ENCODE results near the gene PIGT. TPM values are rescaled to one million over a fixed set of nuclear protein-coding genes. Genes with fewer than 3 reads are reported as not detected.

The PIGT gene
- total RNA-seq, 1 experiment from 2014 or later: 71.4 TPM

GRCh38 chr20:45423700-45424099 lies 7.8 kb downstream of the PIGT start:
- no peak overlapping the region for H3K4me3 ChIP-seq (replicated peaks in 1 of 2; ENCODE audit: low read depth in 1 of 2, low read length in 2 of 2)
- DNase-seq (ENCODE audit: low read depth, low spot score): no peak
- BruUV-seq (replicated peaks): no TSS peak
- ChIA-PET RAD21 (ENCODE audit: low non-redundant PET in 1 of 2, low total read pairs in 2 of 2, uncharacterized antibody in 2 of 2, unreplicated experiment in 2 of 2) (no interaction called here), POLR2A (no interaction called here), CTCF (no interaction called here)
- no peak overlapping the region for H3K4me2 ChIP-seq (ENCODE audit: low read length)
- no peak overlapping the region for H3K27ac ChIP-seq (ENCODE audit: low read depth, low read length)
- no peak overlapping the region for H3K9ac ChIP-seq (ENCODE audit: low read length)
- H3K36me3 ChIP-seq (ENCODE audit: control insufficient read depth in 1 of 2, insufficient read depth in 2 of 2, low read length in 2 of 2): peaks cover 38 to 49% of the 10 kb centered on the region in 2 experiments; a peak in 3 of 4 replicates
- no peaks in the 10 kb centered on the region for H3K4me1 ChIP-seq (ENCODE audit: control insufficient read depth in 1 of 2, insufficient read depth in 2 of 2, low read length in 2 of 2)
- no peaks in the 10 kb centered on the region for H3K27me3 ChIP-seq (ENCODE audit: insufficient read depth, low read length)
- H3K9me2 ChIP-seq (ENCODE audit: insufficient read depth): no peaks in the 10 kb centered on the region
- H3K9me3 ChIP-seq (ENCODE audit: control insufficient read depth in 1 of 2, insufficient read depth in 1 of 2, low read depth in 1 of 2, low read length in 2 of 2): no peaks in the 10 kb centered on the region
- intact Hi-C loops (cut with micrococcal nuclease): no loop called here
- H2AFZ ChIP-seq (ENCODE audit: low read depth, low read length, poor library complexity, severe bottlenecking): no peak overlapping the region
- peaks cover 5% of the 10 kb centered on the region; the same call in 1 of the 2 replicates for H3K79me2 ChIP-seq (ENCODE audit: insufficient read depth, low read length)
- H4K20me1 ChIP-seq (ENCODE audit: insufficient read depth): no peaks in the 10 kb centered on the region
- ATAC-seq: no peak
- TF ChIP-seq, protein P1, sequence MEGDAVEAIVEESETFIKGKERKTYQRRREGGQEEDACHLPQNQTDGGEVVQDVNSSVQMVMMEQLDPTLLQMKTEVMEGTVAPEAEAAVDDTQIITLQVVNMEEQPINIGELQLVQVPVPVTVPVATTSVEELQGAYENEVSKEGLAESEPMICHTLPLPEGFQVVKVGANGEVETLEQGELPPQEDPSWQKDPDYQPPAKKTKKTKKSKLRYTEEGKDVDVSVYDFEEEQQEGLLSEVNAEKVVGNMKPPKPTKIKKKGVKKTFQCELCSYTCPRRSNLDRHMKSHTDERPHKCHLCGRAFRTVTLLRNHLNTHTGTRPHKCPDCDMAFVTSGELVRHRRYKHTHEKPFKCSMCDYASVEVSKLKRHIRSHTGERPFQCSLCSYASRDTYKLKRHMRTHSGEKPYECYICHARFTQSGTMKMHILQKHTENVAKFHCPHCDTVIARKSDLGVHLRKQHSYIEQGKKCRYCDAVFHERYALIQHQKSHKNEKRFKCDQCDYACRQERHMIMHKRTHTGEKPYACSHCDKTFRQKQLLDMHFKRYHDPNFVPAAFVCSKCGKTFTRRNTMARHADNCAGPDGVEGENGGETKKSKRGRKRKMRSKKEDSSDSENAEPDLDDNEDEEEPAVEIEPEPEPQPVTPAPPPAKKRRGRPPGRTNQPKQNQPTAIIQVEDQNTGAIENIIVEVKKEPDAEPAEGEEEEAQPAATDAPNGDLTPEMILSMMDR (IDR thresholded peaks at IDR 0.05 in 2 of 3, conservative IDR thresholded peaks at IDR 0.05 in 1 of 3; ENCODE audit: borderline replicate concordance in 1 of 3, insufficient read depth in 1 of 3, low read depth in 2 of 3, low read length in 2 of 3): no peak
- TF ChIP-seq SP1 (IDR thresholded peaks at IDR 0.05; ENCODE audit: low read depth): no peak
- TF ChIP-seq EGR1 (IDR thresholded peaks at IDR 0.05; ENCODE audit: low read depth): no peak
- TF ChIP-seq, protein P2, sequence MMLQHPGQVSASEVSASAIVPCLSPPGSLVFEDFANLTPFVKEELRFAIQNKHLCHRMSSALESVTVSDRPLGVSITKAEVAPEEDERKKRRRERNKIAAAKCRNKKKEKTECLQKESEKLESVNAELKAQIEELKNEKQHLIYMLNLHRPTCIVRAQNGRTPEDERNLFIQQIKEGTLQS (IDR thresholded peaks at IDR 0.05): no peak
- TF ChIP-seq YY1 (IDR thresholded peaks at IDR 0.05; ENCODE audit: extremely low read depth, insufficient replicate concordance, low read depth, low read length): no peak

DNA sequence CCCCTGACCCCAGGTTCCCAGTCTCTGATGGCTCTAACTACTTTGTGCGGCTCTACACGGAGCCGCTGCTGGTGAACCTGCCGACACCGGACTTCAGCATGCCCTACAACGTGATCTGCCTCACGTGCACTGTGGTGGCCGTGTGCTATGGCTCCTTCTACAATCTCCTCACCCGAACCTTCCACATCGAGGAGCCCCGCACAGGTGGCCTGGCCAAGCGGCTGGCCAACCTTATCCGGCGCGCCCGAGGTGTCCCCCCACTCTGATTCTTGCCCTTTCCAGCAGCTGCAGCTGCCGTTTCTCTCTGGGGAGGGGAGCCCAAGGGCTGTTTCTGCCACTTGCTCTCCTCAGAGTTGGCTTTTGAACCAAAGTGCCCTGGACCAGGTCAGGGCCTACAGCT lies 9.6 kb downstream of the PIGT start:
- ChIA-PET POLR2A (no interaction called here), RAD21 (ENCODE audit: low non-redundant PET in 1 of 2, low total read pairs in 2 of 2, uncharacterized antibody in 2 of 2, unreplicated experiment in 2 of 2) (no interaction called here), CTCF (no interaction called here)
- no peaks in the 10 kb centered on the region for H3K9me2 ChIP-seq (ENCODE audit: insufficient read depth)
- H3K79me2 ChIP-seq (ENCODE audit: insufficient read depth, low read length): no peaks in the 10 kb centered on the region
- H3K36me3 ChIP-seq (ENCODE audit: control insufficient read depth in 1 of 2, insufficient read depth in 2 of 2, low read length in 2 of 2): peaks cover 28 to 35% of the 10 kb centered on the region in 2 experiments; a peak in 3 of 4 replicates
- H3K9ac ChIP-seq (ENCODE audit: low read length): no peak overlapping the region
- H3K9me3 ChIP-seq (ENCODE audit: control insufficient read depth in 1 of 2, insufficient read depth in 1 of 2, low read depth in 1 of 2, low read length in 2 of 2): no peaks in the 10 kb centered on the region
- H3K27me3 ChIP-seq (ENCODE audit: insufficient read depth, low read length): no peaks in the 10 kb centered on the region
- intact Hi-C loops (cut with micrococcal nuclease): no loop called here
- H4K20me1 ChIP-seq (ENCODE audit: insufficient read depth): no peaks in the 10 kb centered on the region
- ATAC-seq (no peak), DNase-seq (ENCODE audit: low read depth, low spot score) (no peak)
- no peak overlapping the region for H2AFZ ChIP-seq (ENCODE audit: low read depth, low read length, poor library complexity, severe bottlenecking)
- no peak overlapping the region for H3K27ac ChIP-seq (ENCODE audit: low read depth, low read length)
- no peaks in the 10 kb centered on the region for H3K4me1 ChIP-seq (ENCODE audit: control insufficient read depth in 1 of 2, insufficient read depth in 2 of 2, low read length in 2 of 2)
- no peak overlapping the region for H3K4me2 ChIP-seq (ENCODE audit: low read length)
- no peak overlapping the region for H3K4me3 ChIP-seq (replicated peaks in 1 of 2; ENCODE audit: low read depth in 1 of 2, low read length in 2 of 2)
- BruUV-seq (replicated peaks): no TSS peak
- TF ChIP-seq ELF1 (IDR thresholded peaks at IDR 0.05; ENCODE audit: borderline replicate concordance, low read depth) (no peak), SRF (IDR thresholded peaks at IDR 0.05; ENCODE audit: low read depth) (no peak), MAX (IDR thresholded peaks at IDR 0.05) (no peak), CEBPB (IDR thresholded peaks at IDR 0.05; ENCODE audit: low read depth) (no peak), ZBTB33 (IDR thresholded peaks at IDR 0.05; ENCODE audit: extremely low read depth, insufficient replicate concordance, low read length) (no peak), JUND (IDR thresholded peaks at IDR 0.05) (no peak), FOSL1 (IDR thresholded peaks at IDR 0.05; ENCODE audit: low read depth) (no peak)
- TF ChIP-seq, protein P1 (IDR thresholded peaks at IDR 0.05 in 2 of 3, conservative IDR thresholded peaks at IDR 0.05 in 1 of 3; ENCODE audit: borderline replicate concordance in 1 of 3, insufficient read depth in 1 of 3, low read depth in 2 of 3, low read length in 2 of 3): no peak
